ENCODE results near the gene CERS4. TPM values are rescaled to one million over a fixed set of nuclear protein-coding genes. Genes with fewer than 3 reads are reported as not detected.
"Not testable (repeated sequence)": the region's sequence is repeated elsewhere in the genome, so short reads cannot be mapped to it uniquely, and the experiment has no call there.

CERS4 gene
- total and polyA plus RNA-seq, 2 of the 8 experiments (the other 6 are each of a cell fraction or from before 2014, with no cell fraction given), result 88.2 to 179 TPM

GRCh38 chr19:8264248-8264647 lies 55.1 kb downstream of the CERS4 start:
- H3K18ac ChIP-seq (ENCODE audit: extremely low read depth, low read length); H3K27ac ChIP-seq (ENCODE audit: low read depth, low read length); H3K4me3 ChIP-seq (ENCODE audit: extremely low read depth in 1 of 4, insufficient read depth in 2 of 4, low read depth in 3 of 4, low read length in 4 of 4); H2BK5ac ChIP-seq (ENCODE audit: low read depth, low read length); H4K91ac ChIP-seq (replicated peaks; ENCODE audit: insufficient read length, low read length); H3K23ac ChIP-seq (ENCODE audit: insufficient read length); H2BK12ac ChIP-seq (ENCODE audit: low read depth, low read length); H2BK120ac ChIP-seq (replicated peaks; ENCODE audit: low read depth, low read length); H2AFZ ChIP-seq (ENCODE audit: low read length); H3K4me1 ChIP-seq (replicated peaks in 1 of 4; ENCODE audit: control insufficient read depth in 3 of 4, insufficient read depth in 4 of 4, low read length in 3 of 4); H3K79me2 ChIP-seq (ENCODE audit: control insufficient read depth in 1 of 2, insufficient read depth in 2 of 2, low read length in 2 of 2); H2BK15ac ChIP-seq (ENCODE audit: low read length); H4K8ac ChIP-seq (ENCODE audit: extremely low read depth, insufficient read depth, low read length); H3K56ac ChIP-seq (replicated peaks; ENCODE audit: insufficient read length, low read depth, low read length); H2BK20ac ChIP-seq (ENCODE audit: low read length); H3K27me3 ChIP-seq (replicated peaks in 1 of 4; ENCODE audit: control insufficient read depth in 3 of 4, extremely low read depth in 1 of 4, insufficient read depth in 3 of 4, low read length in 3 of 4); H3K36me3 ChIP-seq (ENCODE audit: control insufficient read depth in 2 of 4, insufficient read depth in 4 of 4, low read length in 3 of 4); DNase-seq (ENCODE audit: low read depth in 1 of 2, low spot score in 2 of 2); H3K9ac ChIP-seq (replicated peaks in 1 of 4; ENCODE audit: extremely low read depth in 1 of 4, low read depth in 3 of 4, low read length in 3 of 4); H4K20me1 ChIP-seq (replicated peaks in 1 of 2; ENCODE audit: control insufficient read depth in 1 of 2, insufficient read depth in 2 of 2, low read length in 2 of 2); H3K79me1 ChIP-seq (ENCODE audit: low read depth, low read length); H4K5ac ChIP-seq (ENCODE audit: insufficient read length, low read depth, low read length); H3K4ac ChIP-seq (replicated peaks; ENCODE audit: insufficient read length, low read depth, low read length); H3K9me3 ChIP-seq (ENCODE audit: insufficient read depth in 2 of 2, low read depth in 1 of 2, low read length in 1 of 2); H3K23me2 ChIP-seq (ENCODE audit: low read depth, low read length); H2AK5ac ChIP-seq (ENCODE audit: low read depth, low read length); FAIRE-seq; H3K4me2 ChIP-seq (ENCODE audit: insufficient read depth in 1 of 2, low read depth in 2 of 2, low read length in 2 of 2); H3K14ac ChIP-seq (ENCODE audit: insufficient read length): not testable (repeated sequence)
- CTCF ChIA-PET (ENCODE audit: partially characterized antibody), result interaction anchor here (0.7 to 0.9 kb wide), 2 partner anchors 84 to 193 kb away, joined by 3 read pairs; no protein-coding TSS in a partner anchor
- 95% methylated on average over 4 of the region's 4 CpGs; no CpG with 5 or more reads in 1 of the 2 experiments for WGBS, 2 experiments (ENCODE audit: extremely low coverage in 1 of 2, insufficient coverage in 1 of 2, insufficient read length in 1 of 2, insufficient replicate concordance in 2 of 2, low coverage in 1 of 2, low lambda C conversion rate in 2 of 2, missing lambda C conversion rate in 1 of 2)
- TF ChIP-seq POLR2A (IDR thresholded peaks at IDR 0.05; ENCODE audit: control extremely low read depth in 1 of 2, low read depth in 2 of 2, low read length in 2 of 2), result peak in 1 of 2 experiments; percentile 13; a peak in 1 of 3 replicates
- POLR2A ChIA-PET (ENCODE audit: partially characterized antibody), result interaction anchor here (1.4 kb wide), 1 partner anchor 128 kb away, joined by 4 read pairs; no protein-coding TSS in a partner anchor
